Measurements from ENCODE around the gene TFEB.

DNA sequence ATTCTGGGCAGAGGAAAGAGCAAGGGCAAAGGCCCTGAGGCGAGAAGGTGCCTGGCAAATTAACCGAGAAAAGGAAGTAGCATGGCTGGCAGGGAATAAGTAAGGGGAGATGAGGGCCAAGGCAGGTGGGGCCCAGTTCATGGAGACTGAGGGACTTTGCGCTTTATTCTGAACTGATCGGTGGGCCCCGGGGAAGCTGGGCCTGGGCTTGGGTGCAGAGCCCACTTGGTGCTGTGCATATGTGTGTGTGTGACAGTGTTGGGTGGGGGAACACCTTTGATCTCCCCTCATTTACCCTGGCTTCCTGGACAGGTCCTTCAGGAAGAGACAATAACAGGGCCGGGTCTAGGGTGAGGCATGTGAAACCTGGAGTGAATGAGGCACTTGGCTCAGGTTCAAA, 100.0 kb downstream of the TFEB start:
- TF ChIP-seq, protein P1, sequence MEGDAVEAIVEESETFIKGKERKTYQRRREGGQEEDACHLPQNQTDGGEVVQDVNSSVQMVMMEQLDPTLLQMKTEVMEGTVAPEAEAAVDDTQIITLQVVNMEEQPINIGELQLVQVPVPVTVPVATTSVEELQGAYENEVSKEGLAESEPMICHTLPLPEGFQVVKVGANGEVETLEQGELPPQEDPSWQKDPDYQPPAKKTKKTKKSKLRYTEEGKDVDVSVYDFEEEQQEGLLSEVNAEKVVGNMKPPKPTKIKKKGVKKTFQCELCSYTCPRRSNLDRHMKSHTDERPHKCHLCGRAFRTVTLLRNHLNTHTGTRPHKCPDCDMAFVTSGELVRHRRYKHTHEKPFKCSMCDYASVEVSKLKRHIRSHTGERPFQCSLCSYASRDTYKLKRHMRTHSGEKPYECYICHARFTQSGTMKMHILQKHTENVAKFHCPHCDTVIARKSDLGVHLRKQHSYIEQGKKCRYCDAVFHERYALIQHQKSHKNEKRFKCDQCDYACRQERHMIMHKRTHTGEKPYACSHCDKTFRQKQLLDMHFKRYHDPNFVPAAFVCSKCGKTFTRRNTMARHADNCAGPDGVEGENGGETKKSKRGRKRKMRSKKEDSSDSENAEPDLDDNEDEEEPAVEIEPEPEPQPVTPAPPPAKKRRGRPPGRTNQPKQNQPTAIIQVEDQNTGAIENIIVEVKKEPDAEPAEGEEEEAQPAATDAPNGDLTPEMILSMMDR (IDR thresholded peaks at IDR 0.05), result no peak
- TF ChIP-seq POLR2AphosphoS5 (IDR thresholded peaks at IDR 0.05), result no peak
- TF ChIP-seq POLR2A (IDR thresholded peaks at IDR 0.05; ENCODE audit: low read depth), result no peak
- TF ChIP-seq EP300 (IDR thresholded peaks at IDR 0.05), result no peak

Measured in esophagus muscularis mucosa (tissue), 4 donors.